ENCODE measurements around the gene CD6. TPM values are rescaled to one million over a fixed set of nuclear protein-coding genes. Genes with fewer than 3 reads are reported as not detected.

Gene CD6
- total and polyA plus RNA-seq, 4 donors: 1.2 to 3.1 (median 1.7) TPM

DNA sequence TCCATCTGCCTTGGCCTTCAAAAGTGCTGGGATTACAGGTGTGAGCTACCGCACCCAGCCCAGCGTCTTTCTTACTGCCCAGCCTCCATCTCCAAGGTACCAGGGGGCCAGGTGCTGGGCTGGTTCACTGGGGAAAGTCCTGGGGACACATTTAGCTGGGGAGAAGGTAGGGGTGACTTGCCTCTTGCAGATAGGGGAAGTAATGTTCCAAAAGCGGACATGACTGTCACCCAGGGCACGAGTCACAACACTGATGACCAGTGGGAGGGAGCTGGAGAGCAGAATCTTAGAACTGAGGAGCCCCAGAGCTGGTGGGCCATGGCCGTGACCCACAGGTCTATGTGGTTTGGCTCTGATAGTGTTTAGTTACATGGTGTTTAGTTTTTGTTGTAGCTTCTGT is 17.1 kb upstream of the CD6 start:
- 64 to 75% methylated on average over 5 of the region's 5 CpGs for WGBS, 2 donors
- H3K27ac ChIP-seq (ENCODE audit: low read depth in 1 of 2, low read length in 1 of 2): peak overlapping the region in 1 of 2 donors; percentile 12

DNA sequence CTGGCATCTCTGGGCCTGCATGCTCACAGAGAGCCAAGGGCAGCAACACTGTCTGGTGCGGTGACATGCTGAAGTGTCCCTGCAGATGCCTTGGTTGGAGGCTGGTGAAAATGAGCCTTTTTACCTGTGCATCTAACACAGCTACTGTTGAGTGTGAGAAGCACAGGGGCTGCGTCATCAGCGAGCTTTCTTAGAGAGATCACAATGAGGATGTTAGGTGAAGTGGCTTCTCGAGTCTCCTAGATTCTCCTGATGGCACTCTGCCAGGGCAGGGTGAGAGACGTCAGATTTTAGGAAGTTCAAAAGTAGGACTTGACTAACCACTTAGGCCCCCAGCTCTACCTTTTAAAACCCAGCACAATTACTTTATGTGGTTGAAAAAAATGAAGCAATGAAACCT is 15.9 kb upstream of the CD6 start:
- Histone ChIP-seq H3K4me3 (no peak overlapping the region), H3K36me3 (ENCODE audit: control insufficient read depth in 4 of 4, insufficient read depth in 4 of 4, low read length in 4 of 4) (no peaks in the 10 kb centered on the region), H3K9ac (ENCODE audit: insufficient read depth in 1 of 2, low read length in 2 of 2) (no peak overlapping the region), H3K9me3 (ENCODE audit: control insufficient read depth in 4 of 4, insufficient read depth in 3 of 4, low read length in 3 of 4) (no peaks in the 10 kb centered on the region), H3K27me3 (ENCODE audit: control insufficient read depth in 3 of 3, insufficient read depth in 3 of 3, low read length in 2 of 3) (no peaks in the 10 kb centered on the region), H3K4me1 (ENCODE audit: control insufficient read depth in 5 of 5, insufficient read depth in 5 of 5, low read length in 5 of 5) (peaks cover 0 to 18% (median 4%) of the 10 kb centered on the region in 5 donors), H3K27ac (ENCODE audit: low read depth in 1 of 2, low read length in 1 of 2) (no peak overlapping the region)
- TF ChIP-seq, protein P1, sequence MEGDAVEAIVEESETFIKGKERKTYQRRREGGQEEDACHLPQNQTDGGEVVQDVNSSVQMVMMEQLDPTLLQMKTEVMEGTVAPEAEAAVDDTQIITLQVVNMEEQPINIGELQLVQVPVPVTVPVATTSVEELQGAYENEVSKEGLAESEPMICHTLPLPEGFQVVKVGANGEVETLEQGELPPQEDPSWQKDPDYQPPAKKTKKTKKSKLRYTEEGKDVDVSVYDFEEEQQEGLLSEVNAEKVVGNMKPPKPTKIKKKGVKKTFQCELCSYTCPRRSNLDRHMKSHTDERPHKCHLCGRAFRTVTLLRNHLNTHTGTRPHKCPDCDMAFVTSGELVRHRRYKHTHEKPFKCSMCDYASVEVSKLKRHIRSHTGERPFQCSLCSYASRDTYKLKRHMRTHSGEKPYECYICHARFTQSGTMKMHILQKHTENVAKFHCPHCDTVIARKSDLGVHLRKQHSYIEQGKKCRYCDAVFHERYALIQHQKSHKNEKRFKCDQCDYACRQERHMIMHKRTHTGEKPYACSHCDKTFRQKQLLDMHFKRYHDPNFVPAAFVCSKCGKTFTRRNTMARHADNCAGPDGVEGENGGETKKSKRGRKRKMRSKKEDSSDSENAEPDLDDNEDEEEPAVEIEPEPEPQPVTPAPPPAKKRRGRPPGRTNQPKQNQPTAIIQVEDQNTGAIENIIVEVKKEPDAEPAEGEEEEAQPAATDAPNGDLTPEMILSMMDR (IDR thresholded peaks at IDR 0.05; ENCODE audit: control extremely low read depth, extremely low read depth): no peak
- no peak for DNase-seq
- WGBS, 2 donors: 32 to 39% methylated on average over 5 of the region's 5 CpGs
- ATAC-seq (ENCODE audit: insufficient read depth, low FRiP score): no peak

More for the DNA sequence above, 17.1 kb upstream of the CD6 start:
- ATAC-seq (ENCODE audit: insufficient read depth, low FRiP score) (no peak), DNase-seq (no peak)
- H3K27me3 ChIP-seq (ENCODE audit: control insufficient read depth in 3 of 3, insufficient read depth in 3 of 3, low read length in 2 of 3): peaks cover 0 to 4% (median 0%) of the 10 kb centered on the region in 3 donors
- no peaks in the 10 kb centered on the region for H3K9me3 ChIP-seq (ENCODE audit: control insufficient read depth in 4 of 4, insufficient read depth in 3 of 4, low read length in 3 of 4)
- H3K36me3 ChIP-seq (ENCODE audit: control insufficient read depth in 4 of 4, insufficient read depth in 4 of 4, low read length in 4 of 4): no peaks in the 10 kb centered on the region
- H3K9ac ChIP-seq (ENCODE audit: insufficient read depth in 1 of 2, low read length in 2 of 2): no peak overlapping the region
- peaks cover 0 to 18% (median 4%) of the 10 kb centered on the region in 5 donors for H3K4me1 ChIP-seq (ENCODE audit: control insufficient read depth in 5 of 5, insufficient read depth in 5 of 5, low read length in 5 of 5)
- no peak overlapping the region for H3K4me3 ChIP-seq
- TF ChIP-seq, protein P1 (IDR thresholded peaks at IDR 0.05; ENCODE audit: control extremely low read depth, extremely low read depth): no peak

DNA sequence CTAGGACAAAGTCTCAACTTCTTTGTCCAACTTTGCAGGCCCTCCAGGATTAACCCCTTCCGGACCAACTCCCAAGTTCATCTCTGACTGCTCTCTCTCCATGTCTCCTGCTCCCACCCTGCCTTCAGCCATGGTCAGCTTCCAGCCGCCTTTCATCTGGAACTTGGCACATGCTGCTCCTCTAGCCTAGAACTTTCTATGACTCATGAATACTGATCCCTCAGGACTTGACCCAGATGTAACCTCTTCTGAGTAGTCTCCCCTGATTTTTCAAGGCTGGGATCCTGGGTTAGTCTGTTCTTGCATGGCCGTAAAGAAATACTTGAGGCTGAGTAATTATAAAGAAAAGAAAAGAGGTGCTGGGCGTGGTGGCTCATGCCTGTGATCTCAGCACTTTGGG is 14.3 kb upstream of the CD6 start:
- Histone ChIP-seq H3K4me3 (no peak overlapping the region), H3K27ac (ENCODE audit: low read depth in 1 of 2, low read length in 1 of 2) (no peak overlapping the region), H3K4me1 (ENCODE audit: control insufficient read depth in 5 of 5, insufficient read depth in 5 of 5, low read length in 5 of 5) (peaks cover 0 to 6% (median 0%) of the 10 kb centered on the region in 5 donors), H3K27me3 (ENCODE audit: control insufficient read depth in 3 of 3, insufficient read depth in 3 of 3, low read length in 2 of 3) (no peaks in the 10 kb centered on the region), H3K36me3 (ENCODE audit: control insufficient read depth in 4 of 4, insufficient read depth in 4 of 4, low read length in 4 of 4) (no peaks in the 10 kb centered on the region), H3K9ac (ENCODE audit: insufficient read depth in 1 of 2, low read length in 2 of 2) (no peak overlapping the region), H3K9me3 (ENCODE audit: control insufficient read depth in 4 of 4, insufficient read depth in 3 of 4, low read length in 3 of 4) (no peaks in the 10 kb centered on the region)
- ATAC-seq (ENCODE audit: insufficient read depth, low FRiP score) (no peak), DNase-seq (no peak)
- WGBS, 2 donors: 90% methylated on average over 4 of the region's 4 CpGs
- TF ChIP-seq, protein P1 (IDR thresholded peaks at IDR 0.05; ENCODE audit: control extremely low read depth, extremely low read depth): no peak

DNA sequence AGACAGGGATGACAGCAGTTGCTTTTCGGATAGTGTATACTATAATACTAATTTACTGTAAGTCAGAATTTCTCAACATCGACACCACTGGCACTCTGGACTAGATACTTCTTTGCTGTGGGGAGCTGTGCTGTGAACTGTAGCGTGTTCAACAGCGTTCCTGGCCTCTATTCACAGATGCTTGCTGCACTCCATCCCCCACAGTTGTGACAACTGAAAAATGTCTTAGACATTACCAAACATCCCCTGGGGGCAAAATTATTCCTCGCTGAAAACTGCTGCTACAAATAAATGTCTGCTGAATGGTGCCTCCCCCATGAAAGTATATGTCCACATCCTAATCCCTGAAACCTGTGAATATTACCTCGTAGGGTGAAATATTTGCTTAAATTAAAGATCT is 12.0 kb upstream of the CD6 start:
- Histone ChIP-seq H3K9ac (ENCODE audit: insufficient read depth in 1 of 2, low read length in 2 of 2) (no peak overlapping the region), H3K36me3 (ENCODE audit: control insufficient read depth in 4 of 4, insufficient read depth in 4 of 4, low read length in 4 of 4) (no peaks in the 10 kb centered on the region), H3K9me3 (ENCODE audit: control insufficient read depth in 4 of 4, insufficient read depth in 3 of 4, low read length in 3 of 4) (no peaks in the 10 kb centered on the region), H3K27me3 (ENCODE audit: control insufficient read depth in 3 of 3, insufficient read depth in 3 of 3, low read length in 2 of 3) (no peaks in the 10 kb centered on the region), H3K27ac (ENCODE audit: low read depth in 1 of 2, low read length in 1 of 2) (no peak overlapping the region), H3K4me1 (ENCODE audit: control insufficient read depth in 5 of 5, insufficient read depth in 5 of 5, low read length in 5 of 5) (peaks cover 0 to 1% (median 0%) of the 10 kb centered on the region in 5 donors), H3K4me3 (no peak overlapping the region)
- ATAC-seq (ENCODE audit: insufficient read depth, low FRiP score) (no peak), DNase-seq (no peak)
- TF ChIP-seq, protein P1 (IDR thresholded peaks at IDR 0.05; ENCODE audit: control extremely low read depth, extremely low read depth): no peak
- 85% methylated on average over 6 of the region's 6 CpGs for WGBS, 2 donors

All from lung (tissue), 12 donors.